ENCODE data around the gene MSH5.

MSH5 gene

DNA sequence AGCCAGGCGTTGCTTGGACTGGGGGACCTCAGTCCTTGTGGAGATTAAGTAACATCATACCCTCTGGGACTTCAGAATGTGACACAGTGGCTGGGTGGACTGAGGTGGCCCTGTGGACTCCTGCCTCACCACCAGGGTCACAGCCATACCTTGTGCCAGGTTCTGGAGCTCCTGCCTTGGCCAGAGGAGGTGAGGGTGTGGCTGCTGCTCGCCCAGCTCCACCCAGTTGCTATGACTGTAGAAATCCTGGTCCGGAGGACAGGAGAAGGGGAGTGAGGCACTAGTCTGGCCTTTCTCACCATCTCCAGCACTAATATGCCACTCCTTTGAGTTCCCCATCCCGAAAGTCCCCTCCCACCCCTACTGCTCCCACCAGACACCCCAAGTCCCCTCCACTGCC is 35.4 kb downstream of the MSH5 start:
- no peak for TF ChIP-seq MYC (IDR thresholded peaks at IDR 0.05; ENCODE audit: low read depth, low read length)
- TF ChIP-seq, protein P1, sequence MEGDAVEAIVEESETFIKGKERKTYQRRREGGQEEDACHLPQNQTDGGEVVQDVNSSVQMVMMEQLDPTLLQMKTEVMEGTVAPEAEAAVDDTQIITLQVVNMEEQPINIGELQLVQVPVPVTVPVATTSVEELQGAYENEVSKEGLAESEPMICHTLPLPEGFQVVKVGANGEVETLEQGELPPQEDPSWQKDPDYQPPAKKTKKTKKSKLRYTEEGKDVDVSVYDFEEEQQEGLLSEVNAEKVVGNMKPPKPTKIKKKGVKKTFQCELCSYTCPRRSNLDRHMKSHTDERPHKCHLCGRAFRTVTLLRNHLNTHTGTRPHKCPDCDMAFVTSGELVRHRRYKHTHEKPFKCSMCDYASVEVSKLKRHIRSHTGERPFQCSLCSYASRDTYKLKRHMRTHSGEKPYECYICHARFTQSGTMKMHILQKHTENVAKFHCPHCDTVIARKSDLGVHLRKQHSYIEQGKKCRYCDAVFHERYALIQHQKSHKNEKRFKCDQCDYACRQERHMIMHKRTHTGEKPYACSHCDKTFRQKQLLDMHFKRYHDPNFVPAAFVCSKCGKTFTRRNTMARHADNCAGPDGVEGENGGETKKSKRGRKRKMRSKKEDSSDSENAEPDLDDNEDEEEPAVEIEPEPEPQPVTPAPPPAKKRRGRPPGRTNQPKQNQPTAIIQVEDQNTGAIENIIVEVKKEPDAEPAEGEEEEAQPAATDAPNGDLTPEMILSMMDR (IDR thresholded peaks at IDR 0.05; ENCODE audit: low read depth, low read length), result no peak
- TF ChIP-seq, protein P2, sequence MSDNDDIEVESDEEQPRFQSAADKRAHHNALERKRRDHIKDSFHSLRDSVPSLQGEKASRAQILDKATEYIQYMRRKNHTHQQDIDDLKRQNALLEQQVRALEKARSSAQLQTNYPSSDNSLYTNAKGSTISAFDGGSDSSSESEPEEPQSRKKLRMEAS (IDR thresholded peaks at IDR 0.05; ENCODE audit: low read depth, low read length), result no peak
- TF ChIP-seq POLR2A (IDR thresholded peaks at IDR 0.05; ENCODE audit: extremely low read depth, insufficient read length), result no peak
- DNase-seq (ENCODE audit: low read depth), result no peak
- H3K4me3 ChIP-seq (ENCODE audit: low read depth, low read length), result no peak overlapping the region

DNA sequence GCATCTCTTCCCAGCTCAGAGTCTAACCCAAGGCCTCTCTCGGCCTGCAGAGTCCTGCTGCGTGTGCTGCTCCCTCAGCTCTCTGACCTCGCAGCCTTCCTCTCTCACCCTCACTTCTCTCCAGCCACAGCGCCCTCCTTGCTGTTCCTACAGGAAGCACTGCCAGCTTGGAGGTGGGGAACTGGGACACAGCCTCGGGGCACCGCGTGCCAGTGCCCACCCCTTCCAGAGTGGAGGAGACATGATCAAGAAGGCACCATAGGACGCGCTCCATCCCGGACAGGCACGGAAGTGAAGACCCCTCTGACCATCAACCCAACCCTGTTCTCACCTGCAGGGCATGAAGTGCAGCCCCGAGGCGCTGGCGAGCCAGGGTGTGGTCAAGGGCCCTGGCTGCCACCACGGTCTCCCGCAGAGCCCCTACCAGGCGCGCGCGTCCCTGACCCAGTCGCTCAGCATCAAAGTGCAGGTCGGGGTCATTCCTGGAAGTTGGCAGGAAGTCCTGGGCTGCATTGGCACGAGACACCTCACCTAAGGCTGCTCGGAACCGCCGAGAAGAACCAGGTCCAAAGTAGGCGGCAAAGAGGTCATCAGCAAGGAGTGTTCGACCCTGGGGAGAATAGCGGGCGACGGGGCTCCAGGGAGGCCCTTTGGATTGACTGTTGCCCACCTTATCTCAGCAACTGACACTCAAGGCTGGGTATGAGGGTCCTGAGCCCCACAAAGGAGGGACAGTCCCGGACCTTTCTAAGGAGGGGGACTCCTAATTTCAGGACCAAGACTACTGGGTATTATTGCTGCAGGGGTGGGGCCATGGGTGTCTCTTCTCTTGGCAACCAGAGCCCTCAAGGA is 36.1 kb downstream of the MSH5 start:
- no peak for TF ChIP-seq POLR2A (IDR thresholded peaks at IDR 0.05; ENCODE audit: extremely low read depth, insufficient read length)
- TF ChIP-seq, protein P1 (IDR thresholded peaks at IDR 0.05; ENCODE audit: low read depth, low read length), result no peak
- TF ChIP-seq MYC (IDR thresholded peaks at IDR 0.05; ENCODE audit: low read depth, low read length), result no peak
- TF ChIP-seq, protein P2 (IDR thresholded peaks at IDR 0.05; ENCODE audit: low read depth, low read length), result no peak
- H3K4me3 ChIP-seq (ENCODE audit: low read depth, low read length), result no peak overlapping the region
- no peak for DNase-seq (ENCODE audit: low read depth)

DNA sequence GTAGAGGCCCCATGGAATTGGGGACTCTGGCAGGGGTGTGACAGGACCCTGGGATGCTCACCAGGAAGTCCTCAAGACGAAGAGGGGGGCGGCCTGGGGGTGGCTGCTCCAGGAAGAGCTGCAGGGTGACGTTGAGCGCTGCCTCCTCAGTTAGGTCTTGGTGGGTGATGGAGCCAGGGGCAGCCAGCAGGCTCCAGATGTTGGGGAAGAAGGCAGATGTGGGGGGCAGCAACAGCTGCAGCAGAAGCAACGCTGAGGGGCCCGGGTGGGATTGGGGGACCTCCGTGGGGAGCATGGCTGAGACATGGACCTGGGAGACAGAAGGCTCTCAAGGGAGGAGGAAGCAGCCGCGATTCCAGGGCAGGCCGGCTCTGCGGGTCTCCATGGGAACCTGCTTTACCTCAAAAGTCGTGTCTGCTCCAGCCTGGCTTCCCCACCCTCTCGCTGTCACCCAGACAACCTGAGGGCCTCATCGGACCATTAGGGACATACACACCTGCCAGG is 36.7 kb downstream of the MSH5 start:
- no peak for TF ChIP-seq POLR2A (IDR thresholded peaks at IDR 0.05; ENCODE audit: extremely low read depth, insufficient read length)
- no peak for TF ChIP-seq MYC (IDR thresholded peaks at IDR 0.05; ENCODE audit: low read depth, low read length)
- TF ChIP-seq, protein P2 (IDR thresholded peaks at IDR 0.05; ENCODE audit: low read depth, low read length), result no peak
- TF ChIP-seq, protein P1 (IDR thresholded peaks at IDR 0.05; ENCODE audit: low read depth, low read length), result no peak
- no peak for DNase-seq (ENCODE audit: low read depth)
- H3K4me3 ChIP-seq (ENCODE audit: low read depth, low read length), result no peak overlapping the region

DNA sequence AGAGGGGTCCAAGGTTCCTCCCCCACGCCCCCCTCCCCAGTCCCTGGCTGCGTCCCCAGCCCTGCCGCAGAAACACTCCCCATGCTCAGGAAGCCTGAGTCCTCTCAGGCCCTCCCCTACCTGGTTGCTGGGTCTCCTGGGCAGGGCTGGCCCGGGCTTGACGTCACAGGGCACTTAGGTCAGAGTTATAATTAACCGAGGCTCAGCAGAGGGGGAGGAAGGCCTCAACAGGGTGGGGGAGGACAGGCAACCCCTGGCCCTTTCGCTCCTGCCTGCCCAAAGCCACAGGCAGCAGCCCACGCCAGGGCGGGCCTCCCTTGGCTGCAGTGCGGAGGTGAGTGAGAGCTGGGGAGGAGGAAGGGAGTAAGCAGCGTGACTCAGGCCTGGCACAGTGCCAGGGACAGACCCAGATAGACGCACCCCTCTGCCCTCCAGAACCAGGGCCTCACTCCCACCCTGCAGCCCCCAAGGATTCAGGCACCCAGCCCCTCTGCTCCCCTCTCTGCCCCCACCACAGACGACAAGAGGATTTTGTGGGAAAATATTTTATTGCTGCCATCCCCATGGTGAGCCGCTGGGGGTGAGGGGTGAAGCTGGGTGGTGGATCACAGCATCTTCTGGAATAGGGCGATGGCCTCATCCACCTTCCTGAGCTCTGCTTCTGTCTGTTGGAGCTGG is 37.3 kb downstream of the MSH5 start, which contains the start of gene VWA7:
Gene VWA7, minus strand, starts transcription at position 340 of the 678 bp plus-strand sequence. CDS start 549 bp downstream, outside the sequence.
- TF ChIP-seq, protein P1 (IDR thresholded peaks at IDR 0.05; ENCODE audit: low read depth, low read length), result no peak
- TF ChIP-seq, protein P2 (IDR thresholded peaks at IDR 0.05; ENCODE audit: low read depth, low read length), result peak; percentile 71
- TF ChIP-seq MYC (IDR thresholded peaks at IDR 0.05; ENCODE audit: low read depth, low read length) (0 out of 2 replicates have a peak, but pooled peaks have one; percentile 10), POLR2A (IDR thresholded peaks at IDR 0.05; ENCODE audit: extremely low read depth, insufficient read length) (no peak)
- DNase-seq (ENCODE audit: low read depth), result peak; percentile 96
- H3K4me3 ChIP-seq (ENCODE audit: low read depth, low read length), result no peak within 1 kb of the TSS

DNA sequence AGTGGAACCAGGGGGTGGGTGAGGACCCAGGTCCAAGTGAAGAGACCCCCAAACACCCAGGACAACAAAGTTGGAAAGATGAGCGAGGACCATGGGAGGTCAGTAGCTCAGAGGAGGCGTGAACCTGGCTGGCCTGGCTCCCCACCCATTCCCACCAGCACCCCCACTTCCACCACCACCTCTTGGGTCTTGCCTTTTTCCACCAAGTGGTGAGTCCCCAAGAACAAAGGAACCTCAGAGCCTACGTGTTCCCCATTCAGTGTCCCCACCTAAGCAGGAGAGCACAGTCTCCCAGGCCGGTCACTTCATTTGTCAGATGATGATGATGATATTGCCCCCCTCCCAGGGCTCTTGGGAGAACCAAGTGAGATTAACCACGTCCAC is 37.9 kb downstream of the MSH5 start:
- no peak overlapping the region for H3K4me3 ChIP-seq (ENCODE audit: low read depth, low read length)
- no peak for DNase-seq (ENCODE audit: low read depth)
- TF ChIP-seq, protein P2 (IDR thresholded peaks at IDR 0.05; ENCODE audit: low read depth, low read length), result no peak
- TF ChIP-seq, protein P1 (IDR thresholded peaks at IDR 0.05; ENCODE audit: low read depth, low read length), result no peak
- TF ChIP-seq MYC (IDR thresholded peaks at IDR 0.05; ENCODE audit: low read depth, low read length), result no peak

All from NB4 (cell line).